ENCODE data around the gene DGKE.

The DGKE gene

GRCh38 chr17:56804454-56804853 lies 29.5 kb upstream of the DGKE start:
- H3K9me3 ChIP-seq (ENCODE audit: low read length), result no peaks in the 10 kb centered on the region
- no peak overlapping the region for H3K9ac ChIP-seq (ENCODE audit: low read length)
- H3K4me1 ChIP-seq (ENCODE audit: insufficient read depth, low read length, severe bottlenecking), result no peaks in the 10 kb centered on the region
- H3F3A ChIP-seq (ENCODE audit: insufficient read depth, low read length), result no peaks in the 10 kb centered on the region
- TF ChIP-seq, protein P1, sequence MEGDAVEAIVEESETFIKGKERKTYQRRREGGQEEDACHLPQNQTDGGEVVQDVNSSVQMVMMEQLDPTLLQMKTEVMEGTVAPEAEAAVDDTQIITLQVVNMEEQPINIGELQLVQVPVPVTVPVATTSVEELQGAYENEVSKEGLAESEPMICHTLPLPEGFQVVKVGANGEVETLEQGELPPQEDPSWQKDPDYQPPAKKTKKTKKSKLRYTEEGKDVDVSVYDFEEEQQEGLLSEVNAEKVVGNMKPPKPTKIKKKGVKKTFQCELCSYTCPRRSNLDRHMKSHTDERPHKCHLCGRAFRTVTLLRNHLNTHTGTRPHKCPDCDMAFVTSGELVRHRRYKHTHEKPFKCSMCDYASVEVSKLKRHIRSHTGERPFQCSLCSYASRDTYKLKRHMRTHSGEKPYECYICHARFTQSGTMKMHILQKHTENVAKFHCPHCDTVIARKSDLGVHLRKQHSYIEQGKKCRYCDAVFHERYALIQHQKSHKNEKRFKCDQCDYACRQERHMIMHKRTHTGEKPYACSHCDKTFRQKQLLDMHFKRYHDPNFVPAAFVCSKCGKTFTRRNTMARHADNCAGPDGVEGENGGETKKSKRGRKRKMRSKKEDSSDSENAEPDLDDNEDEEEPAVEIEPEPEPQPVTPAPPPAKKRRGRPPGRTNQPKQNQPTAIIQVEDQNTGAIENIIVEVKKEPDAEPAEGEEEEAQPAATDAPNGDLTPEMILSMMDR (IDR thresholded peaks at IDR 0.05; ENCODE audit: low read length), result no peak
- no peak for TF ChIP-seq EZH2 (IDR thresholded peaks at IDR 0.05; ENCODE audit: borderline replicate concordance, low read length)
- no peak overlapping the region for H3K27ac ChIP-seq (ENCODE audit: low read depth, low read length, poor library complexity, severe bottlenecking)
- H3K9me2 ChIP-seq (ENCODE audit: low read depth, low read length), result no peaks in the 10 kb centered on the region
- no peak overlapping the region for H2AFZ ChIP-seq (ENCODE audit: low read length)
- no peaks in the 10 kb centered on the region for H3K36me3 ChIP-seq (ENCODE audit: insufficient read depth, low read length)
- no peaks in the 10 kb centered on the region for H3K79me2 ChIP-seq (ENCODE audit: insufficient read depth, low read length)
- H3K4me2 ChIP-seq (ENCODE audit: low read length), result no peak overlapping the region
- no peaks in the 10 kb centered on the region for H4K20me1 ChIP-seq (ENCODE audit: insufficient read depth, low read length)
- H3K27me3 ChIP-seq (ENCODE audit: insufficient read depth, low read length), result no peaks in the 10 kb centered on the region
- H3K4me3 ChIP-seq (ENCODE audit: low read depth, low read length, poor library complexity, severe bottlenecking), result no peak overlapping the region

GRCh38 chr17:56806949-56807348 lies 27.0 kb upstream of the DGKE start:
- Histone ChIP-seq H3K4me1 (ENCODE audit: insufficient read depth, low read length, severe bottlenecking) (no peaks in the 10 kb centered on the region), H3K9me3 (ENCODE audit: low read length) (no peaks in the 10 kb centered on the region), H3F3A (ENCODE audit: insufficient read depth, low read length) (no peaks in the 10 kb centered on the region), H3K9ac (ENCODE audit: low read length) (no peak overlapping the region), H3K9me2 (ENCODE audit: low read depth, low read length) (no peaks in the 10 kb centered on the region), H3K4me2 (ENCODE audit: low read length) (no peak overlapping the region), H3K27me3 (ENCODE audit: insufficient read depth, low read length) (no peaks in the 10 kb centered on the region), H3K27ac (ENCODE audit: low read depth, low read length, poor library complexity, severe bottlenecking) (no peak overlapping the region), H4K20me1 (ENCODE audit: insufficient read depth, low read length) (no peaks in the 10 kb centered on the region), H2AFZ (ENCODE audit: low read length) (no peak overlapping the region), H3K4me3 (ENCODE audit: low read depth, low read length, poor library complexity, severe bottlenecking) (no peak overlapping the region), H3K79me2 (ENCODE audit: insufficient read depth, low read length) (no peaks in the 10 kb centered on the region), H3K36me3 (ENCODE audit: insufficient read depth, low read length) (no peaks in the 10 kb centered on the region)
- TF ChIP-seq EZH2 (IDR thresholded peaks at IDR 0.05; ENCODE audit: borderline replicate concordance, low read length), result no peak
- TF ChIP-seq, protein P1 (IDR thresholded peaks at IDR 0.05; ENCODE audit: low read length), result no peak

DNA sequence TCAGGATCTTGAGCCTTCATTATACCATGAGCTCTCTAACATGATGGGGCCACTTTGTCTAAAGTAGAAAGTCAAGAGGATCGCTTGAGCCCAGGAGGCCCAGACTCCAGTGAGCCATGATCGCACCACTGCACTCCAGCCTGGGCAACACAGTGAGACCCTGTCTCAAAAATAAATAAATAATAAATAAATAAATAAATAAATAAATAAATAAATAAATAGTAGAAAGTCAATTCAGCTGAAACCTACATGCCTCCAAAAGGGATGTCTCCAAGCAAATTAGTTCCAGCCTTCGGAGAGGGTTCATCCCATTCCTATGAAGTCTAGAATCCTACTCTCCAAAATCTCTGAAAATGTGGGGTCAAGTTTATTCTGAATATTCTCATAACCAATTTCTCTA lies 26.2 kb upstream of the DGKE start:
- no peak overlapping the region for H3K4me2 ChIP-seq (ENCODE audit: low read length)
- no peaks in the 10 kb centered on the region for H3F3A ChIP-seq (ENCODE audit: insufficient read depth, low read length)
- H3K4me3 ChIP-seq (ENCODE audit: low read depth, low read length, poor library complexity, severe bottlenecking), result no peak overlapping the region
- no peaks in the 10 kb centered on the region for H3K36me3 ChIP-seq (ENCODE audit: insufficient read depth, low read length)
- H3K27me3 ChIP-seq (ENCODE audit: insufficient read depth, low read length), result no peaks in the 10 kb centered on the region
- TF ChIP-seq, protein P1 (IDR thresholded peaks at IDR 0.05; ENCODE audit: low read length), result no peak
- no peak for TF ChIP-seq EZH2 (IDR thresholded peaks at IDR 0.05; ENCODE audit: borderline replicate concordance, low read length)
- no peak overlapping the region for H3K9ac ChIP-seq (ENCODE audit: low read length)
- H3K79me2 ChIP-seq (ENCODE audit: insufficient read depth, low read length), result no peaks in the 10 kb centered on the region
- H2AFZ ChIP-seq (ENCODE audit: low read length), result no peak overlapping the region
- H3K27ac ChIP-seq (ENCODE audit: low read depth, low read length, poor library complexity, severe bottlenecking), result no peak overlapping the region
- H3K9me2 ChIP-seq (ENCODE audit: low read depth, low read length), result no peaks in the 10 kb centered on the region
- H3K9me3 ChIP-seq (ENCODE audit: low read length), result no peaks in the 10 kb centered on the region
- no peaks in the 10 kb centered on the region for H4K20me1 ChIP-seq (ENCODE audit: insufficient read depth, low read length)
- no peaks in the 10 kb centered on the region for H3K4me1 ChIP-seq (ENCODE audit: insufficient read depth, low read length, severe bottlenecking)

All from OCI-LY1 (cell line).